Activated CD4-positive, CD25-positive, alpha-beta regulatory T cell treated with anti-CD3 and anti-CD28 coated beads, Interleukin-2, amount 50 U/mL, for 72 hours (primary cell): ENCODE measurements around the gene MYH16.
"Not testable (repeated sequence)": the region's sequence is repeated elsewhere in the genome, so short reads cannot be mapped to it uniquely, and the experiment has no call there.

Experiments
- DNase-seq: peaks from one replicate; pipeline ENCODE4 v3.0.0; 2021

MYH16 gene

DNA sequence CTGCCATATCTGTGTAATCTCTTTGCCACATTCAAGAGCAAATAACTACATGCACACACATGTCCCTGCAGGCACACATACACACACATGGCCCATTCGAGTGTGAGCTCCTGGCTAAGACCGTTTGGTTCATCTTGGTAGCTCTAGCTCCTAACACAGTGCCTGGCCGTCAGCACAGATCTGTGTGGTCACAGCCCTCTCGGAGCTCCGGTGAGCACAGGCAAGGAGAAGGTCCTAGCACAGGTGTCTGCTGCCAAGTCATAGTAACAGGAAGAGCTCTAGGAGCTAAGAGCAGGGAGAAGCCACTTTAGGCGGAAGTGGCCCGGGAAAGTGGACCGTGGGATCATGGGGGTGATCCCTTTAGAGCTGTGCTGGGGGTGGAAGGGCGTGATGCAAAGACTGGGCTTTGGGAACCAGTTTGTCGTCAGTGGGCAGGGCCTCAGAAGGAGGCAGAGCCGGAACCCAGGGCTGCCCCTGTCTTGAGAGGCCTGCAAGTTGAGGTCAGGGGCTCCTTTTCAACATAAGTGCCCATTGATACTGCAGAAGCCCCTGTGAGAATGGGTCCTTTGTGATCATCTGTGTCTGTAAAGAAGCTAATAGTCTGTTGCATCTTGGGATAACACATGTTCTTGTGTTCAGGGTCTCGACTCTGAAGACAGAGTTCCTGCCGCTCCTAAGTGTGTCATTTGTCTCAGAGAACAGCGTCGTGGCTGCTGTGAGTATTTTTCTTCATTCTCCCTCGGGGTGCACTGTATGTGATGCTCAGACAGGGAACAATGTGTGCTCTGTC, 85.3 kb downstream of the MYH16 start:
- DNase-seq, result no peak

DNA sequence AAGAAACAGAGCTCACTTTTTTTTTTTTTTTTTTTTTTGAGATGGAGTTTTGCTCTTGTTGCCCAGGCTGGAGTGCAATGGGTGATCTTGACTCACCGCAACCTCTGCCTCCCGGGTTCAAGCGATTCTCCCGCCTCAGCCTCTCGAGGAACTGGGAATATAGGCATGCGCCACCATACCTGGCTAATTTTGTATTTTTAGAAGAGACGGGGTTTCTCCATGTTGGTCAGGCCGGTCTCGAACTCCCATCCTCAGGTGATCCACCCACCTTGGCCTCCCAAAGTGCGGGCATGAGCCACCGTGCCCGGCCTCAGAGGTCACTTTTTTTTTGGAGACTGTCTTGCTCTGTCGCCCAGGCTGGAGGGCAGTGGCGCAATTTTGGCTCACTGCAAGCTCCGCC, 85.9 kb downstream of the MYH16 start:
- DNase-seq, result not testable (repeated sequence)

DNA sequence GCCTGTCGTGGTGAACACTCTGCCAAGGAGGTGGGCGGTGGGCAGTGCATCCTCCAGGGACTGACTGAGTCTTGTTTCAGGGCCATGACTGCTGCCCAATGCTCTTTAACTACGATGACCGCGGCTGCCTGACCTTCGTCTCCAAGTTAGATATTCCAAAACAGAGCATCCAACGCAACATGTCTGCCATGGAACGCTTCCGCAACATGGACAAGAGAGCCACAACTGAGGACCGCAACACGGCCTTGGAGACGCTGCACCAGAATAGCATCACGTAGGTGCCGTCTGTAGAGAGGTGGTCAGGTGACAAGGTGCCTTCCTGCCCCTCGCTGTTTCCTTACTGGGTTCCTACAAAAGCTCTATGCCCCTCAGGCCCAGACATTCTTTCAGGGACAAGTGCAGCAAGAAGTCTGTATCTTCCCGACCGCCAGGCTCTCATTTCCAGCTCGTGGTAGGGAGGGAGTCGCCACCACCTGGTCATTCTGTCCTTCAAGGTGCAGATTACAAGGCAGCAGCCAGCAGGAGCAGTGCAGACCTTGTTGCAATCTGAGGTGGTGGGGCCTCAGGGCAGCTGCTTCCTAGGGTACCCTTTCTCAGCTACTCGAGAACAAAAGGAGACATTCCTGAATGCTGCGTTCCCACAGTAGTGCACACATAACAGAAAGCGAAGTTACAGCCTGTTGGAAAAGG, 87.0 kb downstream of the MYH16 start:
- DNase-seq, result no peak
